A673 (cell line): ENCODE data around the gene ASAP2. TPM values are rescaled to one million over a fixed set of nuclear protein-coding genes. Genes with fewer than 3 reads are reported as not detected.

Experiments
- BruUV-seq: library from RNA; stranded (reverse); fragments of 400-500 nt; replicated peaks from 2 replicates; lab custom pipeline; 2021; lab: Mats Ljungman, UMichigan
- CTCF ChIA-PET: fragments of 300-600 bp; sonication (Branson Sonifier 250); formaldehyde crosslinking; loops from one replicate; lab custom pipeline; 2022; ENCODE audit warnings: antibody characterized with exemption; lab: Charles Lee
- POLR2A ChIA-PET: fragments of 300-600 bp; sonication (Branson Sonifier 250); formaldehyde crosslinking; loops from one replicate; lab custom pipeline; 2022; ENCODE audit warnings: antibody characterized with exemption; ENCODE audit not compliant: low non-redundant PET; lab: Charles Lee
- DNase-seq: peaks from one replicate; pipeline ENCODE4 v3.0.0-alpha.2; 2015; ENCODE audit warnings: low spot score
- H3K27ac ChIP-seq: fragments of 200-600 bp; sonication (generic); 2 replicates; pipeline ENCODE4 v1.5.1; 2016; ENCODE audit warnings: mixed run types, low read depth, mild to moderate bottlenecking, mixed read lengths, antibody characterized with exemption, low read length; ENCODE audit not compliant: poor library complexity, severe bottlenecking
- H3K27me3 ChIP-seq: fragments of 200-600 bp; sonication (generic); replicated peaks from 2 replicates; pipeline ENCODE4 v1.6.1; 2017; ENCODE audit warnings: mixed run types, low read depth, mild to moderate bottlenecking, mixed read lengths, antibody characterized with exemption, low read length; ENCODE audit not compliant: insufficient read depth, poor library complexity
- H3K36me3 ChIP-seq: fragments of 200-600 bp; sonication (generic); 2 replicates; pipeline ENCODE4 v1.6.1; 2016; ENCODE audit warnings: mixed run types, mild to moderate bottlenecking, mixed read lengths, antibody characterized with exemption, low read length; ENCODE audit not compliant: insufficient read depth, poor library complexity, severe bottlenecking
- H3K4me1 ChIP-seq: fragments of 200-600 bp; sonication (generic); 2 replicates; pipeline ENCODE4 v1.6.1; 2017; ENCODE audit warnings: mixed run types, mild to moderate bottlenecking, mixed read lengths, antibody characterized with exemption, low read length; ENCODE audit not compliant: insufficient read depth, poor library complexity, severe bottlenecking
- H3K4me3 ChIP-seq: fragments of 200-600 bp; sonication (generic); 2 replicates; pipeline ENCODE4 v1.5.1; 2016; ENCODE audit warnings: low read depth, mixed run types, mild to moderate bottlenecking, mixed read lengths, low read length; ENCODE audit not compliant: poor library complexity, severe bottlenecking
- H3K9me3 ChIP-seq: fragments of 200-600 bp; sonication (generic); 2 replicates; pipeline ENCODE4 v1.6.1; 2016; ENCODE audit warnings: mixed run types, low read depth, mild to moderate bottlenecking, mixed read lengths, antibody characterized with exemption, low read length; ENCODE audit not compliant: poor library complexity, severe bottlenecking
- EZH2 ChIP-seq: fragments of 200-600 bp; sonication (generic); IDR thresholded peaks from 2 replicates; pipeline ENCODE4 v1.6.1; 2017; ENCODE audit warnings: borderline replicate concordance, low read depth, mild to moderate bottlenecking, mixed read lengths, antibody characterized with exemption, low read length; ENCODE audit not compliant: poor library complexity, severe bottlenecking
- intact Hi-C: fragments of 100-400 bp; cut with micrococcal nuclease; formaldehyde crosslinking; loops from one replicate; pipeline ENCODE4 v1.10.0; 2022; ENCODE audit not compliant: unreplicated experiment
- total RNA-seq: library from RNA; stranded (reverse); gene quantifications from 2 replicates; pipeline ENCODE4 v1.2.3, GENCODE V29; 2021
- TF ChIP-seq, protein P1 (sequence below): fragments of 300-800, 200-600 bp; sonication (generic); conservative IDR thresholded peaks from 2 replicates; pipeline ENCODE4 v1.5.1; 2017; ENCODE audit warnings: low read depth, mild to moderate bottlenecking, antibody characterized with exemption, low read length, moderate library complexity, mixed read lengths

ASAP2 gene
- total RNA-seq, 1 experiment from 2014 or later = 46.8 TPM

- no peak overlapping the region for H3K27ac ChIP-seq
- BruUV-seq = no TSS peak
- H3K9me3 ChIP-seq = no peaks in the 10 kb centered on the region
- H3K4me3 ChIP-seq = peak overlapping the region; percentile 20
- TF ChIP-seq, protein P1, sequence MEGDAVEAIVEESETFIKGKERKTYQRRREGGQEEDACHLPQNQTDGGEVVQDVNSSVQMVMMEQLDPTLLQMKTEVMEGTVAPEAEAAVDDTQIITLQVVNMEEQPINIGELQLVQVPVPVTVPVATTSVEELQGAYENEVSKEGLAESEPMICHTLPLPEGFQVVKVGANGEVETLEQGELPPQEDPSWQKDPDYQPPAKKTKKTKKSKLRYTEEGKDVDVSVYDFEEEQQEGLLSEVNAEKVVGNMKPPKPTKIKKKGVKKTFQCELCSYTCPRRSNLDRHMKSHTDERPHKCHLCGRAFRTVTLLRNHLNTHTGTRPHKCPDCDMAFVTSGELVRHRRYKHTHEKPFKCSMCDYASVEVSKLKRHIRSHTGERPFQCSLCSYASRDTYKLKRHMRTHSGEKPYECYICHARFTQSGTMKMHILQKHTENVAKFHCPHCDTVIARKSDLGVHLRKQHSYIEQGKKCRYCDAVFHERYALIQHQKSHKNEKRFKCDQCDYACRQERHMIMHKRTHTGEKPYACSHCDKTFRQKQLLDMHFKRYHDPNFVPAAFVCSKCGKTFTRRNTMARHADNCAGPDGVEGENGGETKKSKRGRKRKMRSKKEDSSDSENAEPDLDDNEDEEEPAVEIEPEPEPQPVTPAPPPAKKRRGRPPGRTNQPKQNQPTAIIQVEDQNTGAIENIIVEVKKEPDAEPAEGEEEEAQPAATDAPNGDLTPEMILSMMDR = no peak
- TF ChIP-seq EZH2 = no peak
- POLR2A ChIA-PET = no interaction called here
- peaks cover 9% of the 10 kb centered on the region for H3K4me1 ChIP-seq
- no peaks in the 10 kb centered on the region for H3K27me3 ChIP-seq
- CTCF ChIA-PET = interaction anchor here (0.9 kb wide), 1 partner anchor 15 kb away, joined by 3 read pairs; no protein-coding TSS in a partner anchor
- intact Hi-C loops = no loop called here
- no peak for DNase-seq
- peaks cover 65% of the 10 kb centered on the region for H3K36me3 ChIP-seq
Measured at GRCh38 chr2:9355716-9356115, 149.1 kb downstream of the ASAP2 start.

GRCh38 chr2:9356261-9356660 is 149.6 kb downstream of the ASAP2 start:
- POLR2A ChIA-PET = no interaction called here
- H3K9me3 ChIP-seq = no peaks in the 10 kb centered on the region
- H3K27ac ChIP-seq = no peak overlapping the region
- peaks cover 9% of the 10 kb centered on the region for H3K4me1 ChIP-seq
- no peaks in the 10 kb centered on the region for H3K27me3 ChIP-seq
- H3K36me3 ChIP-seq = peaks cover 61% of the 10 kb centered on the region
- TF ChIP-seq, protein P1 = no peak
- no peak for TF ChIP-seq EZH2
- peak overlapping the region; percentile 20 for H3K4me3 ChIP-seq
- CTCF ChIA-PET = interaction anchor here (0.9 kb wide), 1 partner anchor 15 kb away, joined by 3 read pairs; no protein-coding TSS in a partner anchor
- intact Hi-C loops = no loop called here
- DNase-seq = peak; percentile 55
- no TSS peak for BruUV-seq

- TF ChIP-seq EZH2 = no peak
- TF ChIP-seq, protein P1 = no peak
- Histone ChIP-seq H3K9me3 (no peaks in the 10 kb centered on the region), H3K27ac (no peak overlapping the region), H3K4me1 (peaks cover 9% of the 10 kb centered on the region), H3K36me3 (peaks cover 51% of the 10 kb centered on the region), H3K4me3 (no peak overlapping the region), H3K27me3 (no peaks in the 10 kb centered on the region)
- intact Hi-C loops = no loop called here
- BruUV-seq = no TSS peak
- CTCF ChIA-PET = no interaction called here
- DNase-seq = no peak
- POLR2A ChIA-PET = no interaction called here
Measured at GRCh38 chr2:9358846-9359245, 152.2 kb downstream of the ASAP2 start.
